Stomach (tissue), 19 donors: ENCODE results near the gene GSTO2. TPM values are rescaled to one million over a fixed set of nuclear protein-coding genes. Genes with fewer than 3 reads are reported as not detected.

Experiments used
- DNase-seq, 2 donors: peaks; one replicate each; pipeline versions ENCODE4 v3.0.0 to v3.0.0-alpha.2; 2013 to 2019
- H3K27ac ChIP-seq, 5 donors: fragments of 200-600 bp in 4 of 5; sonication (generic) in 4 of 5; one replicate each; pipeline ENCODE4 v1.5.1; 2013 to 2019; ENCODE audit warnings: mild to moderate bottlenecking in 1 of 5, moderate library complexity in 1 of 5
- H3K27me3 ChIP-seq, 3 donors: fragments of 200-600 bp; sonication (generic); one replicate each; pipeline ENCODE4 v1.5.1; 2017 to 2019; ENCODE audit warnings: mixed run types in 1 of 3
- H3K36me3 ChIP-seq, 4 donors: fragments of 200-600 bp; sonication (generic); 1 replicate in 3 of 4; 2 replicates in 1 of 4; pipeline ENCODE4 v1.5.1; 2016 to 2019
- H3K4me1 ChIP-seq, 4 donors: fragments of 200-600 bp; sonication (generic); one replicate each; pipeline ENCODE4 v1.5.1; 2016 to 2019
- H3K4me3 ChIP-seq, 4 donors: fragments of 200-600 bp; sonication (generic) in 3 of 4; one replicate each; pipeline ENCODE4 v1.5.1; 2016 to 2019; ENCODE audit warnings: mild to moderate bottlenecking in 1 of 4
- H3K9me3 ChIP-seq, 4 donors: fragments of 200-600 bp; sonication (generic); one replicate each; pipeline ENCODE4 v1.5.1; 2016 to 2019
- CTCF ChIP-seq, 7 experiments: fragments of 450-650 bp in 4 of 7; fragments of 200-600 bp in 3 of 7; sonication (generic) in 3 of 7; IDR thresholded peaks; one replicate each; pipeline ENCODE4 v1.5.1; 2016 to 2019; ENCODE audit warnings: antibody characterized with exemption in 7 of 7, control low read depth in 2 of 7, mild to moderate bottlenecking in 1 of 7
- EP300 ChIP-seq: sonication (generic); formaldehyde crosslinking; IDR thresholded peaks from one replicate; pipeline ENCODE4 v1.6.1; 2017; ENCODE audit warnings: antibody characterized with exemption
- POLR2A ChIP-seq, 4 donors: fragments of 450-650 bp; IDR thresholded peaks; one replicate each; pipeline ENCODE4 v1.6.1; 2016; ENCODE audit warnings: antibody characterized with exemption in 4 of 4, control low read depth in 2 of 4, mild to moderate bottlenecking in 1 of 4, moderate library complexity in 1 of 4
- POLR2AphosphoS5 ChIP-seq, 3 donors: sonication (generic); formaldehyde crosslinking; IDR thresholded peaks; one replicate each; pipeline ENCODE4 v1.6.1; 2016; ENCODE audit warnings: antibody characterized with exemption in 3 of 3
- WGBS, 5 donors: extraction: QIAGEN DNeasy Blood & Tissue Kit in 3 of 5; methylation state at CpG; one replicate each; pipeline versions ENCODE4 v1.1.5 to v1.1.7; 2013 to 2018; 5-methylcytosine and 5-hydroxymethylcytosine counted together
- intact Hi-C: fragments of 100-400 bp; cut with DNase I; formaldehyde crosslinking; loops from one replicate; pipeline ENCODE4 v1.15.1; 2023; ENCODE audit warnings: low total_unique reads
- long read RNA-seq, 10 donors: transcript quantifications; one replicate each; lab custom pipeline, GENCODE V29; 2026
- polyA plus RNA-seq, 3 donors: library from polyadenylated mRNA; stranded (reverse); fragments of 200-250 nt; gene quantifications; one replicate each; pipeline ENCODE4 v1.2.3, GENCODE V29; 2013
- total RNA-seq, 5 donors: library from RNA; depleted of rRNA; stranded (reverse); fragments of >200 nt; gene quantifications; one replicate each; pipeline versions ENCODE4 v1.1.0 to v1.2.3, GENCODE V29; 2014 to 2016
- donor health status: healthy with polysubstance abuse.
- donor health status: Bipolar disorder and iron deficiency.
- donor health status: healthy.

The GSTO2 gene
- total RNA-seq (10 to 100 TPM in 1 of 5 donors, 1 to 10 TPM in 2, under 1 TPM in 2; under 0.01 to 13.4 (median 5.7) TPM), polyA plus RNA-seq (10 to 100 TPM; 22.1 to 26.6 (median 23.7) TPM)
- long read RNA-seq, donor 1: 0 reads
- long read RNA-seq, donor 2, full-length matches to known transcripts: 2 of 2 reads
- long read RNA-seq, donor 2, partial matches to known transcripts: 0 of 2 reads
- long read RNA-seq, donor 2, other reads (novel, unspliced or antisense): 0 of 2 reads
- long read RNA-seq, donor 3, full-length matches to known transcripts: 4 of 4 reads
- long read RNA-seq, donor 3, partial matches to known transcripts: 0 of 4 reads
- long read RNA-seq, donor 3, other reads (novel, unspliced or antisense): 0 of 4 reads
- long read RNA-seq, donor 4, full-length matches to known transcripts: 1 of 1 reads
- long read RNA-seq, donor 4, partial matches to known transcripts: 0 of 1 reads
- long read RNA-seq, donor 4, other reads (novel, unspliced or antisense): 0 of 1 reads
- long read RNA-seq, donor 5, full-length matches to known transcripts: 6 of 6 reads
- long read RNA-seq, donor 5, partial matches to known transcripts: 0 of 6 reads
- long read RNA-seq, donor 5, other reads (novel, unspliced or antisense): 0 of 6 reads
- long read RNA-seq, donor 6, full-length matches to known transcripts: 8 of 15 reads
- long read RNA-seq, donor 6, partial matches to known transcripts: 7 of 15 reads
- long read RNA-seq, donor 6, other reads (novel, unspliced or antisense): 0 of 15 reads
- long read RNA-seq, donor 7, partial matches to known transcripts: 0 of 1 reads
- long read RNA-seq, donor 7, other reads (novel, unspliced or antisense): 0 of 1 reads
- long read RNA-seq, donor 8, full-length matches to known transcripts: 1 of 1 reads
- long read RNA-seq, donor 8, partial matches to known transcripts: 0 of 1 reads
- long read RNA-seq, donor 8, other reads (novel, unspliced or antisense): 0 of 1 reads
- long read RNA-seq, donor 9, full-length matches to known transcripts: 7 of 7 reads
- long read RNA-seq, donor 9, partial matches to known transcripts: 0 of 7 reads
- long read RNA-seq, donor 9, other reads (novel, unspliced or antisense): 0 of 7 reads
- long read RNA-seq, donor 10, partial matches to known transcripts: 0 of 1 reads
- long read RNA-seq, donor 10, other reads (novel, unspliced or antisense): 0 of 1 reads

- peak; percentile 35 to 92 (median 83) for TF ChIP-seq POLR2AphosphoS5 (IDR thresholded peaks at IDR 0.05)
- no peak for TF ChIP-seq CTCF (IDR thresholded peaks at IDR 0.05)
- no peak for TF ChIP-seq EP300
- TF ChIP-seq POLR2A (IDR thresholded peaks at IDR 0.05): peak in 1 of 4 donors; percentile 19
- intact Hi-C loops: no loop called here
- no peaks in the 10 kb centered on the region for H3K9me3 ChIP-seq
- peaks cover 22 to 44% (median 41%) of the 10 kb centered on the region in 4 donors for H3K36me3 ChIP-seq
- H3K27me3 ChIP-seq: no peaks in the 10 kb centered on the region
- peak; percentile 99 to 100 for DNase-seq
- H3K27ac ChIP-seq: peak within 1 kb of the TSS; percentile 92 to 96 (median 94)
- 1 to 2% (median 1%) methylated on average over 36 to 59 of the region's 59 CpGs for WGBS, 5 donors
- peak within 1 kb of the TSS; percentile 76 to 90 (median 86) for H3K4me3 ChIP-seq
- peaks cover 13 to 46% (median 21%) of the 10 kb centered on the region in 4 donors for H3K4me1 ChIP-seq
Observed at GRCh38 chr10:104268713-104269645, at the start of gene GSTO2. Gene GSTO2, plus strand, starts transcription at chr10:104269184. Its CDS starts 5,732 bp downstream, at chr10:104274916.

DNA sequence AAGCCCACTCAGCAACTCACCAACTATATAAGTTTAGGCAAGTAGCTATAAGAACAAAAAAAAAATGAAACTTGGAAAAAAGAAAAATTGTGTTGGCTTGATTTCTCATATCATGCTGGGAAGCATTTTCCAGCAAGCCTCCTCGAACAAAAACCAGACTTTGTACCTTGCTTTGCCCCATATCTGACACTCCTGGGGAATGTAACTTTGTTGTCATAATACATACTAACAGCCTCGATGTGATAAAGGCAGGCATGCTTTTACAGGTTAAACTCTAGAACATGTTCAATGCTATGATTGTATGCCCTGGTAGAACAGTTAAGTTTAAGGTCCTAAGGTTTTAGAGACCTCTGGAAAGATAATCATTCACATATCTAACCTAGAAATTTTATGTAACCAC, 48.5 kb upstream of the GSTO2 start:
- 29 to 48% (median 38%) methylated on average over 2 of the region's 2 CpGs for WGBS, 5 donors
- Histone ChIP-seq H3K27ac (peak overlapping the region in 1 of 5 donors; percentile 13), H3K9me3 (no peaks in the 10 kb centered on the region), H3K27me3 (no peaks in the 10 kb centered on the region), H3K36me3 (no peaks in the 10 kb centered on the region), H3K4me3 (no peak overlapping the region), H3K4me1 (no peaks in the 10 kb centered on the region)
- peak in 1 of 2 donors; percentile 77 for DNase-seq
- TF ChIP-seq POLR2AphosphoS5 (IDR thresholded peaks at IDR 0.05) (peak in 1 of 3 donors; percentile 12), EP300 (no peak), POLR2A (IDR thresholded peaks at IDR 0.05) (no peak), CTCF (IDR thresholded peaks at IDR 0.05) (no peak)
- intact Hi-C loops: loop anchor here (10.0 kb wide), 1 partner anchor 86 kb away; no protein-coding TSS in a partner anchor

GRCh38 chr10:104223304-104223703, 45.7 kb upstream of the GSTO2 start:
- Histone ChIP-seq H3K4me3 (no peak overlapping the region), H3K36me3 (no peaks in the 10 kb centered on the region), H3K27ac (no peak overlapping the region), H3K9me3 (no peaks in the 10 kb centered on the region), H3K4me1 (no peaks in the 10 kb centered on the region), H3K27me3 (no peaks in the 10 kb centered on the region)
- no peak for DNase-seq
- intact Hi-C loops: loop anchor here (10.0 kb wide), 1 partner anchor 89 kb away; no protein-coding TSS in a partner anchor
- TF ChIP-seq POLR2A (IDR thresholded peaks at IDR 0.05) (no peak), EP300 (no peak)

- DNase-seq: no peak
- TF ChIP-seq POLR2AphosphoS5 (IDR thresholded peaks at IDR 0.05) (no peak), POLR2A (IDR thresholded peaks at IDR 0.05) (no peak), EP300 (no peak), CTCF (IDR thresholded peaks at IDR 0.05) (no peak)
- Histone ChIP-seq H3K9me3 (peaks cover 0 to 7% (median 0%) of the 10 kb centered on the region in 4 donors), H3K4me1 (peaks cover 0 to 19% (median 11%) of the 10 kb centered on the region in 4 donors), H3K27me3 (no peaks in the 10 kb centered on the region), H3K36me3 (no peaks in the 10 kb centered on the region), H3K4me3 (no peak overlapping the region), H3K27ac (no peak overlapping the region)
- intact Hi-C loops: no loop called here
- WGBS, 5 donors: 72 to 84% (median 81%) methylated on average over 4 of the region's 4 CpGs
Observed at GRCh38 chr10:104230490-104230889, 38.5 kb upstream of the GSTO2 start.
